Measurements from ENCODE around the gene PHF21A. TPM values are rescaled to one million over a fixed set of nuclear protein-coding genes. Genes with fewer than 3 reads are reported as not detected.
"Not testable (repeated sequence)": the region's sequence is repeated elsewhere in the genome, so short reads cannot be mapped to it uniquely, and the experiment has no call there.

PHF21A gene
- total RNA-seq, 1 donor, result 14.8 TPM

DNA sequence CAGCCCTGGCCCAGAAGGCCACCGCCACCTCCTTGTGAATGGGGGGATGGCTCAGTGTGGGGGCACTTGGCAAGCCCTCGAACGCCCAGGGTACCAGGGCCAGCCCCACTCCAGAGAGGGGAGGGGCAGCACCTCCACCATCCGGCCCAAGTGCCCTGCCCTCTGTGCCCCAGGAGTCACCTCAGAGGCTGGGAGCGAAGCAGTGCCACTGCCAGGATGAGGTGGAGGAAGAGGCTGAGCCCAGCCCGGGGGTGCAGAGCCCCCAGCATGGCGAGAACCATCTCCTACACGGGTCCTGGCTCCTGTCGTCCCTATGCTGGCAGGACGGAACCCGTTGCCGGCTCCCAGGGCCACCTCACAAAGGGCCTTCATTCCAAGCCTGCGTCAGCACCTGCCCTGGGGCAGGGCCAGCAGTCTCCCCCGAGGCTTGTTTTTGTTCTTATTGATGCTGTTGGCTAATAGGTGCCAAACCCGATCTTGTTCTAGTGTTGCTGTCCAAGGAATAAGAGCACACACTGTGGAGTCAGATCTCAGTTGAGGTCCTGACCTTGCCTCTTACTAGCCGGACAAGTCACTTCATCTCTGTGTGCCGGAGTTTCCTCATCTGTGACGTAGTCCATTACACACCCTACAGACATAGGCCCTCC, 214.2 kb downstream of the PHF21A start, which contains the start of gene FREY1:
Gene FREY1, minus strand, starts transcription at position 307 of the 647 bp plus-strand sequence. Its CDS starts 26 bp downstream, at position 281.
- no peak for DNase-seq (ENCODE audit: low read depth in 2 of 3, low spot score in 2 of 3)

DNA sequence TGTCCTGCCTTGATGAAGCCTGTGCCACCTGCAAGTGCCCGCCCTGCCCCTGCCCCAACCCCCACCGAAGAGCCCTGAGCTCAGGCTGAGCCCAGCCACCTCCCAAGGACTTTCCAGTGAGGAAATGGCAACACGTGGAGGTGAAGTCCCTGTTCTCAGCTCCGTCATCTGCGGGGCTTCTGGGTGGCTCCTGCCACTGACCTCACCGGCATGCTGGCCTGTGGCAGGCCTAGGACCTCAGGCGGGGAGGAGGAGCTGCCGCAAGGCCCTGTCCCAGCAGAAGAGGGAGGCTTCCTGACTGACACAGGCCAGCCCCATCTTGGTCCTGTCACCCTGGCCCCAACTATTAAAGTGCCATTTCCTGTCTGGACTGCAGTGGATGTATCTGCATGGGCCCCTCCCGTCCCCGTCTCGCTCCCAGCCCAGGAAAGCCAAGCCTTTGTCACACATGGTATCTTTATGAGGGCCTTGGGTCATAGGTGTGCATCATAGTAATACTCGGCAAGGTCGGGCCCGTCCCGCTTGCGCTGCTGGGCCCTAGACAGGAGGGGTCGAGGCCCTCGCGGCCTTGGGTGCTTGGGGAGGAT, 215.1 kb downstream of the PHF21A start:
- DNase-seq (ENCODE audit: low read depth in 2 of 3, low spot score in 2 of 3), result no peak

DNA sequence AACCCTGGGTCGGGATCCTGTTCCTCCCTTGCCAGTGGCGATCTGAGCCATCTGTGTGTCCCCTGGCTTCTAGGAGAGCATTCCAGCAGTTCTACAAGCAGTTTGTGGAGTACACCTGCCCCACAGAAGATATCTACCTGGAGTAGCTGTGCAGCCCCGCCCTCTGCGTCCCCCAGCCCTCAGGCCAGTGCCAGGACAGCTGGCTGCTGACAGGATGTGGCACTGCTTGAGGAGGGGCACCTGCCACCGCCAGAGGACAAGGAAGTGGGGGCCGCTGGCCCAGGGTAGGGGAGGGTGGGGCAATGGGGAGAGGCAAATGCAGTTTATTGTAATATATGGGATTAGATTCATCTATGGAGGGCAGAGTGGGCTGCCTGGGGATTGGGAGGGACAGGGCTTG, 215.7 kb downstream of the PHF21A start:
- not testable (repeated sequence) for DNase-seq (ENCODE audit: low read depth in 2 of 3, low spot score in 2 of 3)

DNA sequence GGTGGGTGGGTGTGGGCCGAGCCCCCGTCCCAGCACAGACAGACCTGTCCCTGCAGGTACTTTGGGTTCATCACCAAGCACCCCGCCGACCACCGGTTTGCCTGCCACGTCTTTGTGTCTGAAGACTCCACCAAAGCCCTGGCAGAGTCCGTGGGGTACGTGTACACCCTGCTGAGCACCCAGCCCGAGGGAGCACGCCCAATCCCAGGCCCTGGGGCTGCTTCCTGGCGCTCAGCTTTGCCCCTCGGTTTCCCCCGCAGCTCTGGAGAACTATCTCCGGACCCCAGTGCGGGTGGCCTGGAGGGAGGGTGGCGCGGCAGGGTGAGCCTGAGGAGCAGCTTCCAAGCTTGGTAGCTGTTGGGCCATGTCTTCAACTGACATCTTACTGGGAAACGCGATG, 216.2 kb downstream of the PHF21A start:
- DNase-seq (ENCODE audit: low read depth in 2 of 3, low spot score in 2 of 3), result no peak

DNA sequence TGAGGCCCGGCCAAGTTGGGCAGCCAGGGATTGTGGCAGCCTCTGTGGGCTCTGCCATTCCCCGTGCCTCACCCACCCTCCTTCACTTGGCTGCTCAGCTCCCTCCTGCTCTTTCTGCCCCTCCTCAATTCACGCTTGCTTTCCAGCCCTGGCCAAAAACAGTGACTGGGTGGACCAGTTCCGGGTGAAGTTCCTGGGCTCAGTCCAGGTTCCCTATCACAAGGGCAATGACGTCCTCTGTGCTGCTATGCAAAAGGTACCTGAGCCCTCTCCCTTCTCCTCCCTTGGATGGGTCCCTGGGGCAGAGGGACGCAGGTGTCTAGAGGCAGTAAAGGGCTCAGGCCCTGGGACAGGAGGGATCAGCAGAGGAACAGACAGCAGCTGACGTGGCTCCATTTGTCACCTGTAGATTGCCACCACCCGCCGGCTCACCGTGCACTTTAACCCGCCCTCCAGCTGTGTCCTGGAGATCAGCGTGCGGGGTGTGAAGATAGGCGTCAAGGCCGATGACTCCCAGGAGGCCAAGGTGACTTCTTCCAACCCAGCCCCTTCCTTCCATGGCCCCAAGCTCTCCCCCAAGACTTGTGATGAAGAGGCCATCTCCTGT, 216.8 kb downstream of the PHF21A start:
- no peak for DNase-seq (ENCODE audit: low read depth in 2 of 3, low spot score in 2 of 3)

DNA sequence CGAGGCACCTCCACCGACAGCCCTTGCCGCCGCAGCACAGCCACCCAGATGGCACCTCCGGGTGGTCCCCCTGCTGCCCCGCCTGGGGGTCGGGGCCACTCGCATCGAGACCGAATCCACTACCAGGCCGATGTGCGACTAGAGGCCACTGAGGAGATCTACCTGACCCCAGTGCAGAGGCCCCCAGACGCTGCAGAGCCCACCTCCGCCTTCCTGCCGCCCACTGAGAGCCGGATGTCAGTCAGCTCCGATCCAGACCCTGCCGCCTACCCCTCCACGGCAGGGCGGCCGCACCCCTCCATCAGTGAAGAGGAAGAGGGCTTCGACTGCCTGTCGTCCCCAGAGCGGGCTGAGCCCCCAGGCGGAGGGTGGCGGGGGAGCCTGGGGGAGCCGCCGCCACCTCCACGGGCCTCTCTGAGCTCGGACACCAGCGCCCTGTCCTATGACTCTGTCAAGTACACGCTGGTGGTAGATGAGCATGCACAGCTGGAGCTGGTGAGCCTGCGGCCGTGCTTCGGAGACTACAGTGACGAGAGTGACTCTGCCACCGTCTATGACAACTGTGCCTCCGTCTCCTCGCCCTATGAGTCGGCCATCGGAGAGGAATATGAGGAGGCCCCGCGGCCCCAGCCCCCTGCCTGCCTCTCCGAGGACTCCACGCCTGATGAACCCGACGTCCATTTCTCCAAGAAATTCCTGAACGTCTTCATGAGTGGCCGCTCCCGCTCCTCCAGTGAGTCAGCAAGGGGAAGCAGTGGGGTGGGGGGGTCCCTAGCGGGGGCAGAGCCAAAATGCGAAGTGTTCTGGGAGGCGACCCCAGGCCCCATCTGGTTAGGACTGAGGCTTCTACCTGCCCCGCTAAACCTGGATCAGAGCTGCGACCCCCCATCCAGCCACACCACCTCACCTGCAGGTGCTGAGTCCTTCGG, 218.5 kb downstream of the PHF21A start:
- no peak for DNase-seq (ENCODE audit: low read depth in 2 of 3, low spot score in 2 of 3)

DNA sequence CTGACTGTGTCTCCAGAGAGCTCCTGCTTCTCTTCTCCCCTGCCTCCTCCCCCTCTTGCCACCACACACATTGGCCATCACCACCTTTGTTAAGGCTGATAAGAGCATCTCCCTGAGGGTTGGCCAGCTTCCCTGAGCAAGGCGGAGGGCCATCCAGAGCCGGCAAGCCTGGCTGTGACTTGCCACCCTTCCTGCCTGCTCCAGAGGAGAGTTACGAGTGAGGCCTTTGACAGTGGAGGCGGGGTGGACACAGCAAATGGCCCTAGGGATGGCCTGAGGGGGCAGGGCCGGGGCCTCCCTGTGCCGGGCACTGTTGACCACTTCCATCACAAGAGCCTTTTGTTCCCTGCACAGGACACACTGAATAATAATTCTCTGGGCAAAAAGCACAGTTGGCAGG, 219.6 kb downstream of the PHF21A start:
- no peak for DNase-seq (ENCODE audit: low read depth in 2 of 3, low spot score in 2 of 3)

DNA sequence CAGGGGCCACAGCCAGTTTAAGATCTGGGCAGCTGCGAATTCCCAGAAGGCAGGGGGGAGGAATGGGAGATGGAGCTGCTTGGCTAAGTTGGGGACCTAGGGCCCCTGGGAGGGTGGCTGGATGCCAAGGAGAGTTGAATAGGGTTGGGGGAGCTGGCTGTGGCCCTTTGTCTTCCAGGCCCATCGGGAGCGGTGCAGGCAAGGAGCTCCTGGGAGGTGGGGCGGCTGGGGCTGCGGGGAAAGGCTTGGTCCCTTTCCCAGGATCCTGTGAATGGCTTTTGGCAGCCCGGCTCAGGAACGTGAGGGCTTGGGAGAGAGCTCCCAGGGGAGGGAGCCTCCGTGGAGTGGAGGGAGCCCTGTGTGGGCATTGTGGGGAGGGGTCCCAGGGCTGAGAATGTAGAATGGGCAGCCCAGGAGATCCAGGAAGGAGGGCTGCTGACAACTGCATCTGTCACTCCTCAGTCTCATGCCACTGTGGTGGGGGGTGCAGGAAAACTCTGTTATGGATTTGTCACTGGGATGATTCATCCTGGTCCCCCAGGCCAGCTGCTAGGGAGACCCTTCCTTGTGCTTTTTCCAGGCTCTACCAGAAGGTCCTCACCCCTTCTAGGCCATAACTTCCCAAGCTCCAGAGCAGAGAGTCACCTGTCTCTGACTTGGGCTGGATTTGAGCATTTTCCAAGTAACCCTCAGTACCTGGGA, 220.2 kb downstream of the PHF21A start:
- no peak for DNase-seq (ENCODE audit: low read depth in 2 of 3, low spot score in 2 of 3)

DNA sequence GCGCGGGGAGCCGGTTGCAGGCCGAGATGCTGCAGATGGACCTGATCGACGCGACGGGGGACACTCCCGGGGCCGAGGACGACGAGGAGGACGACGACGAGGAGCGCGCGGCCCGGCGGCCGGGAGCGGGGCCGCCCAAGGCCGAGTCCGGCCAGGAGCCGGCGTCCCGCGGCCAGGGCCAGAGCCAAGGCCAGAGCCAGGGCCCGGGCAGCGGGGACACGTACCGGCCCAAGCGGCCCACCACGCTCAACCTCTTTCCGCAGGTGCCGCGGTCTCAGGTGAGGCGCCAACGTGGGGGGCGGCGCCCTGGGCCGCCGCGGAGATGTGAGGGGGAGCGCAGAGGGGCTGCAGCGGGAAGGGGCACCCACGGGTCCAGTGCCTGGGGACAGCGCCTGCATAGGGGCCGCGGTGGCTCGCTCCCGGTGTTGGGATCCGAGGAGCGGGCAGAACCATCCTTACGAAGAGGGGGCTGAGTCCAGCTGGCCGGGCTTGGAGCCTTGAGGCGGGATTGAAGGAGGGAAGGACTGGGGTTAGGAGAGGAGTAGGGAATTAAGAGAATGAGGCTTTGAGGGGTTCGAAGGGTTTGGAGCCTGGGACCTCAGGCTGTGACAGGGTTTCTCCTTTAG, 221.0 kb downstream of the PHF21A start:
- DNase-seq (ENCODE audit: low read depth in 2 of 3, low spot score in 2 of 3), result not testable (repeated sequence)

DNA sequence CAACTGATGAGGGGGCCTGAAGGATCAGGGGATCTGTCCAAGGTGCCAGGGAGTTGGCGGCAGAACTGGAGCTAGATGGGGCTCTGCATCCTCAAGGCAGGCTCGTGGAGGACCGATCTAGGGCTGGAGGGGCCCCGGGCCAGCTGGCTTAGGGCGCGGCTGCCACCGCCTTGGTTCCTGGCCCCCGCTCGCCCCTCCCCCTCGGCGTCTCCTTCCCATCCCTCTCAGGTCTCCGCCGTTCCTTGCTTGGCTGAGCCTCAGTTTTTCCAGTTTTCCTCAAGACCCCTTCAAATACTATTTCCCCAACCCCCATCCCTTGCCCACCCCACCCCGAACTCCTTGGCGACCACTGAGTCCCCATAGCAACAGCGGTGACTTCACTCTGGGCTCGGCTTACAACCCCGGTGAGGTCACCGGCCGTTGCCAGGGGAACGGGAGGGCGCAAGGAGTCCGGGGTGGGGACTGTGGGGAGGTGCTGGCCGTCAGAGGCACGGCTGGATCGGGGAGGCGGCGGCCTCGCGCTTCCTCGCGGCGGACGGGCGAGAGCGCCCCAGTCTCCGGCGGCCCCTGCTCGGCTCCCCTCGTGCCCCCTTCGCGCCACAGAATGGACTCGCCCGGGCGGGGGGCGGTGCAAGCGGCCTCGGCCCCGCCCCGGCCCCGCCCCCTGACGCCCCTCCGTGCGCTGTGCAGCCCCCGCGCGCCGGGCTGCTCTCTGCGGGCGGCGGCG, 221.6 kb downstream of the PHF21A start:
- DNase-seq (ENCODE audit: low read depth in 2 of 3, low spot score in 2 of 3), result peak in 2 of 3 donors; percentile 81

DNA sequence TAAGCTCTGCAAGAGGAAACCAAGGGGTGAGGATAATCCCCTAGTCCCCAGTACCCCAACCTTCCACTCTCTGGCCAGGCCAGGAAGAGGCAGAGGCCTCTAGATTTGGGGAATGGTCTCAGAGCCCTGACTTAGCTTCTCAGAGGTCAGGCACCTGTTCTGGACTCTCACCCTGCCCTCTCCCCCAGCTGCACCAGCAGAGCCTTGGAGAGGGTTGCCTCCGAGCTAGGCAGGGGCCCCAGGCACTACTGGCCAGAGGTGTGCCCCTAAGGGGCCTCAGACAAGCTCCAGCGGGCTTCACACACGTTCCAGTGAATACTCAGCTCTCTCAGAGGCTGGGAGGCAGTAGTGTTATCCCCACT, 222.2 kb downstream of the PHF21A start:
- DNase-seq (ENCODE audit: low read depth in 2 of 3, low spot score in 2 of 3), result no peak

DNA sequence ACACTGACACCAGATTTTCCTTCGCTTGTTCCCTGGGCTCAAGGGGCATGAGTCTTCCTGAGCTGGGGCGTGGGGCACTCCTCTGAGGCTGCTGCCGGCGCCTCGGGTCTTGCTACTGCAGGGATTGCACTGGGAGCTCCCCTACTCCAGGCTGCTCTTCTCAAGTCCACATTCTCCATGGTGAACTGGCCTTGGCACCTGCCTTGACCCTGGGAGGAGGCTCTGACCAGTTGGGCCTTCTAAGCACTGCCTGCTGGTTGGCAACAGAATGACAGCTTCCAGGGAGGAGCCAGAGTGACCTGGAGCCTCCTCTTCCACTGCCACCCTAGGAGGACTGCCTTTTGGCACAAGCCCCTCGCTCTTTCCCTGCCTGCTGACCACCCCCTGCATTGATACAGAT, 223.7 kb downstream of the PHF21A start:
- DNase-seq (ENCODE audit: low read depth in 2 of 3, low spot score in 2 of 3), result no peak

DNA sequence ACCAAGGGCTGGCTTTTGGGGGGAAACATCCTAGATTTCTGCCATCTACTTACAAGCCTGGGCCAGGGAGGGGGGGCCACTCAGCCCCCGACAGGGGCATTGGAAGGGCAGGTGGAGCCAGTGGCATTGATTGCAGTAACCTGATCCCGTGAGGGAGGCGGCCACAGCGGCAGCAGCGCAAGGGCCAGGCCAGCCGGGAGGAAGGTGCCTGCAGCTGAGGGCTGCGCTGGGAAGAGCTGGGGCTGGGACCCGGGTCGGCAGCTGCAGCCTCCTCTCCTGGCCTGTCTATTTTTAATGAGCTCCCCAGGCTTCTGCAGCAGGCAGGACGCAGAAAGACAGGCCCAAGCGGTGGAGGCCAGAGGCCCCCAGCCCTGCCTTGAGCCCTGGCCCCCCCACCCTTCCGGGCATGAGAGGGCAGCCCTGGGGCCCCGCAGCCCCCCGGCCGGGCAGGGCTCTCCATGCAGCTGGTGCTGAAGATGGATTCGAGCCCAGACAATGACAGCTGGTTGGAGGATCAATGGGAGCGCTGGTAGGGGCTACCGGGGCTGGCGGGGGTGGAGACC, 224.8 kb downstream of the PHF21A start:
- no peak for DNase-seq (ENCODE audit: low read depth in 2 of 3, low spot score in 2 of 3)

DNA sequence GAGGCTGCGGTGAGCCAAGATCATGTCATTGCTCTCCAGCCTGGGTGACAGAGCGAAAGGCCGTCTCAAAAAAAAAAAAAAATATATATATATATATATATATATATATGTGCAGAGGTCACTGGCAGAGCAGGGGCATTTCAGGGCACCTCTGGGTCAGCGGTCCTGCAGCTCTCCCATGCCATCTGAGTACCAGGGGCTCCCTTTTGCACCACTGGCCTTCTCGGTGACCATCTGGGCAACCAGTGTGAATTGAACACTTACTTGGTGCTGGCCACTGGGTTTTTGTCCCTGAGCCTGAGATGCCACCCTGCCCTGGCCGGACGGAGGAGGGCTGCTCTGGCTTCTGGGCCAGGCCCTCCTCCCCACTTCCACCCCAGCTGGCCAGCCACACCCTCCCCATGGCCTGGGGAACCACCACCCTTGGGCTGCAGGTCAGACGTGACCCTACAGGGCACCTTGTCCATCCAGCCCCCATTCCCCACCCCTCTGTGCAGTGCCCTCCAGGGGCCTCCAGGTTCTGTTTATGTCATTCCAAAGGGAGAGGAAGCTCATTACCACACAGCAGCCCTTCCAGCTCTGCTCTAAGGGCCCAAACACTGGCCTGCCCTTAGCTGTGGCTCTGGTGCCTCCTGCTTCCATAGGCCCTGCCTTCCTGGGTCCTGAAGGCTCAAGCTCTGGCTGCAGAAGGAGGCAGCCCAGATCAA, 225.5 kb downstream of the PHF21A start:
- no peak for DNase-seq (ENCODE audit: low read depth in 2 of 3, low spot score in 2 of 3)

DNA sequence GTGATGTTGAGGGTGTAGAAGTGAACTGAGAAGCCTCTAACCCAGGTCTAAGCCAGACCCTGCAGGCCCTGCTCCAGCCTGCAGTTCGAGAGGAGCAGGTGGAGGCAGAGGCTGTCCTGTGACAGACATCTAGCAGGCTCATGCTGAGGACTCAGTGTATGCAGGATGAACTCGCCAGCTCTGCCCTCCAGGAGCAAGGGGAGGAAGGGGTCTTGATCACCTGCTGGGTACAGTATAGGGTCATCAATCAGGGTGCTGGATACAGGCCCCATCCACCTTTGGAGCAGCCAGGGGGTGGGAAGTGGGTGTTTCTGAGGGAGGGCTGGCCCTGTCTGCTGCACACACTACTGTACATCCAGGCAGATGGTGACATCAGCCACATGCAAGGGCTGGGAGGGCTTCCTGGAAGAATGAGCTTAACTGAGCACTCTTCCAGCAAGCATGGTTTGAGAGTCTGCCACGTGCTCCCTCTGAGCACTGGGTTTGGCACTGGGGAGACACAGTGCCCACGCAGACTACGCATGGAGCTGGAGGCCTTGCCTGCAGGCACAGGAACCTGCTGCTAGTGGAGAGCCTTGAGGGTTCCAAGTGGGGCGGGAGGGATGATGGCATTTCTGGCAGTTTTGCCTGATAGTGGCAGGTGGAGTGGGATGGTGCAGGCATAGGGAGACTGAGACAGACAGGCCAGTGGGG, 226.6 kb downstream of the PHF21A start:
- no peak for DNase-seq (ENCODE audit: low read depth in 2 of 3, low spot score in 2 of 3)

DNA sequence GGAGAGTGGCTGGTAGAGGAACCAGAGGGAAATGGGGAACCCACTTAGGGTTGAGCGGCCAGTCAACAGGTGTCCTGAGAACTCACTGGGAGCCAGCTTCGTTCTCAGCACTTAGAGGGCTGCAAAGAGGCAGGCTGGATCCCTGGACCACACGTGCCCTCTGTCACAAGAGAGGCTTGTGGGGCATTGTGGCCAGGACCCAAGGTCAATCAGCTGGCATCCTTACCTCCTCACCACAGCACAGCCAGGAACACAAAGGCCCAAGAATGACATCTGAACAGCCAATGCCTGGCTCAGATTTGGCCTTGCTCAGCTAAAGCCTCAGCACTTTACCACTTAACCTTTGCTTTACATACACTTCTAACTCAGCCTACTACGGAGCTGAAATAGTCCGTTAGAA, 228.4 kb downstream of the PHF21A start:
- DNase-seq (ENCODE audit: low read depth in 2 of 3, low spot score in 2 of 3), result no peak

DNA sequence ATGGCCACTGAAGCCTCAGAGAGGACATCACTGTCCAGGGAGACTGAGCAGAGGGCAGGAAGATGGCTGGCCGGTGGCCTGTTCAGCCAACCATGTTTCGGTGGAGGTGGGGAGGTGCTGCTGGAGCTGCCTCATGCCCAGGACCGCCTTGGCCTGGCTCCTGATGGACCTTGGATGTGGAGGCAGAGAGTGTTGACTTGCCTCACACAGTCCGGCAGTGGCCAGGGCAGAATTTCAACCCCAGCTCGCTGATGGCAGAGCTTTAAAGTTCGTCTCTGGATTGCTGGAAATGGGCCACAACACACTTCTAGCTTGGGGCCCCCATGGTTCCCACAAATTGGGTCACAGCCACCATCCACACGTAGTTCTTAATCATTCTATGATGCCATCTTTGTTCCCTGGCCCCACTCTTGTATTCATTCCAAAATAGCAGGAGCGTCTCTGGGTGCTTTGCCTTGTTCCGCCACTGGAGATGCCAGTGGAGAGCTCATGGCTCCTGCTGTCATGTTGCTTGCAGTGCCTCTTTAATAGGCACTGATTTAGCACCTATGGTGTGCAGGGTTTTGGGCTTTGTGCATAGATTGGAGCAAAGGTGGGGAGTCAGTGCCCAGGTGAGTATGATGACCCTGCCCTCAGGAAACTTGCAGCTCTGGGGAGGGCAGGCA, 230.2 kb downstream of the PHF21A start:
- DNase-seq (ENCODE audit: low read depth in 2 of 3, low spot score in 2 of 3), result no peak
